ENCODE measurements around the gene DSCAML1.

DSCAML1 gene

DNA sequence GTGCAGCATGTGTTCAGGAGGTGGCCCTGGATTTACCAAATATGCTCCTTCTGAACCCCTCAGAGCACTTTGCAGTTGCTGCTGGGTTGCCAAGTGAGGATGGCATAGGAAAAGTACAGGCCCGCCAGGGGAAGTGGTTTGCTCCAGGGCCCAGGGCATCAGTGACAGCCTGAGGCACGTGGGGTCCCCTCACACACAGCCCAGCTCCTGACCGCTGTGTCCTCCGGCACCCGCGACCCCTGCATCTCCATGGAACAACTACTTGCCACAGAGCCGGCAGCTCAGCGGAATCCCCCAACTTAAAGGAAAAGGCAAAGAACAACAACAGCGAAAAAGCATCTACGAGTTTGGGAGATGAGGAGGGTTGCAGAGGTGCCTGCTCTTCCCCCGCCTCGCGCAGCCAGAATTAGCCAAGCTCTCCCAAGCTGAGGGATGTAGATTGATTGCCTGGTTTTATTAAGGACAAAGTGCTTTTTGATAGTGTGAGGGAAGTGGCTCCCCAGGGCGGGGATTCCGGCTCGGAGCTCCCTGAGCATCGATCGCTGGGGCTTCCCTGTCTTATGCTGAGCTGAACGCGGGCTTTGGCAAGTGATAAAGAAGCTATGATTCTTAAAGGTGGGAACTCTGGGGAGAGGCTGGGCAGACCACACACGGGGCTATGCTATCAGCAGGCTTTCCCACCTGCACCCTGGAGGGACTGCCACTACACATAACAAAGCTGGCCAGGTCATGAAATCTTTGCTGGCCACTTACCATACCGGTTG is 294.8 kb downstream of the DSCAML1 start:
- H3K27me3 ChIP-seq (ENCODE audit: control insufficient read depth, insufficient read depth, low read length): no peaks in the 10 kb centered on the region
- H3K27ac ChIP-seq (ENCODE audit: low read length): no peak overlapping the region
- H3K4me1 ChIP-seq (ENCODE audit: control insufficient read depth, insufficient read depth, low read length): peaks cover 1% of the 10 kb centered on the region
- no peaks in the 10 kb centered on the region for H3K9me3 ChIP-seq (ENCODE audit: control insufficient read depth, insufficient read depth, low read length)
- no peak for DNase-seq (ENCODE audit: low read depth, low spot score)
- H3K36me3 ChIP-seq (ENCODE audit: control insufficient read depth, insufficient read depth, low read length): no peaks in the 10 kb centered on the region
- no peak overlapping the region for H3K4me3 ChIP-seq (ENCODE audit: low read length)
- no CpG with 5 or more reads among the region's 22 CpGs for WGBS (ENCODE audit: insufficient coverage, insufficient read length)

DNA sequence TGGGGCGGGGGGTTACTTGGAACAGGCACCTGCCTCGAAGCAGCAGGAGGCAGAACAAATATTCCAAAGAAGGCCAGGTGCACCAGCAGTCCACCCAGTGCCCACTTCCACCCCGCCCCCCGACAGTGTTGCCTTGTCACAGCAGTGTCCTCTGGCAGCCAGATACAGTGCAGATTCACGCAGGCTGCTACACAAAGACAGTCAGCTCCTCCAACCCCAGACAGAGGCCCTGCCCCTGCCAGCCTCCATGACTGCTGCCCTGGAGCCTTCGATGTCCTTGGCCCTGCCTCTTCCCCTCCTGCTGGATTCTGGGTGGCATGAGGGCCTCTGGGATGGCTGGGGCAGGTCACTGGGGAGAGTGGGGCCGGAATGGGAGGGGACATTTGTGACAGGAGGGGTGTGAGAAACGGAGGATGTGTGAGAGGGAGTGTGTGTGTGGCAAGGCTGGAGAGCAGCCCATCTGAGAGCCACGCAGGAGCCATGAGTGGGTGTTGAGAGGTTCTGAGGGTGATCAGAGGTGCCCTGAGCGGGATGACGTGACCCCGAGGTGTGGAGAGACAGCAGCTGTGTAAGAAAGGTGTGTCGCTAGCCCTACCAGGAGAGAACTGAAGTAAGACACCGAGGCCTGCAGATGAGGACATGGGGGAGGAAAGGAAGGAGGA is 295.6 kb downstream of the DSCAML1 start:
- no CpG with 5 or more reads among the region's 14 CpGs for WGBS (ENCODE audit: insufficient coverage, insufficient read length)
- H3K27ac ChIP-seq (ENCODE audit: low read length): no peak overlapping the region
- H3K4me3 ChIP-seq (ENCODE audit: low read length): no peak overlapping the region
- no peak for DNase-seq (ENCODE audit: low read depth, low spot score)
- H3K36me3 ChIP-seq (ENCODE audit: control insufficient read depth, insufficient read depth, low read length): no peaks in the 10 kb centered on the region
- no peaks in the 10 kb centered on the region for H3K27me3 ChIP-seq (ENCODE audit: control insufficient read depth, insufficient read depth, low read length)
- no peaks in the 10 kb centered on the region for H3K9me3 ChIP-seq (ENCODE audit: control insufficient read depth, insufficient read depth, low read length)
- H3K4me1 ChIP-seq (ENCODE audit: control insufficient read depth, insufficient read depth, low read length): peaks cover 1% of the 10 kb centered on the region

DNA sequence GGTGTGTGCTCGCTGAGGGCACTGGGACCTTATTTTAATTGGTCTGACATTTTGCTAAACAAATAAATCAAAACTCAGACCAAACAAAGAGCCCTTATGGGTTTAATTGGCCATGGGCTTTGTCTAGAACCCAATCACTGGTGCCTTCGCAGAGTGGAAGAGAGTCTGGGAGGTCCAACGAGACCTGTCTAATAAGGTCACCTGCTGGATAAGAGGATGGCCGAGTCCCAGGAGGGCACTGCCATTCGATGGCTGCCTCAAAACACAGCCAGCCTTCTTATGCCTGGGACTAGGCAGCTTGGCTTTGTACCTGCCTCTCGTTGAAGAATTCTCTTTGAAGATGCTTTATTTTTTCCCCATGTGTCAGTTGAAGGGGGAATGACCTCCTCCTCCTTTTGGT is 298.2 kb downstream of the DSCAML1 start:
- Histone ChIP-seq H3K9me3 (ENCODE audit: control insufficient read depth, insufficient read depth, low read length) (no peaks in the 10 kb centered on the region), H3K4me1 (ENCODE audit: control insufficient read depth, insufficient read depth, low read length) (peaks cover 1% of the 10 kb centered on the region), H3K27me3 (ENCODE audit: control insufficient read depth, insufficient read depth, low read length) (no peaks in the 10 kb centered on the region), H3K27ac (ENCODE audit: low read length) (no peak overlapping the region), H3K36me3 (ENCODE audit: control insufficient read depth, insufficient read depth, low read length) (no peaks in the 10 kb centered on the region), H3K4me3 (ENCODE audit: low read length) (no peak overlapping the region)
- no CpG with 5 or more reads among the region's 6 CpGs for WGBS (ENCODE audit: insufficient coverage, insufficient read length)
- DNase-seq (ENCODE audit: low read depth, low spot score): no peak

DNA sequence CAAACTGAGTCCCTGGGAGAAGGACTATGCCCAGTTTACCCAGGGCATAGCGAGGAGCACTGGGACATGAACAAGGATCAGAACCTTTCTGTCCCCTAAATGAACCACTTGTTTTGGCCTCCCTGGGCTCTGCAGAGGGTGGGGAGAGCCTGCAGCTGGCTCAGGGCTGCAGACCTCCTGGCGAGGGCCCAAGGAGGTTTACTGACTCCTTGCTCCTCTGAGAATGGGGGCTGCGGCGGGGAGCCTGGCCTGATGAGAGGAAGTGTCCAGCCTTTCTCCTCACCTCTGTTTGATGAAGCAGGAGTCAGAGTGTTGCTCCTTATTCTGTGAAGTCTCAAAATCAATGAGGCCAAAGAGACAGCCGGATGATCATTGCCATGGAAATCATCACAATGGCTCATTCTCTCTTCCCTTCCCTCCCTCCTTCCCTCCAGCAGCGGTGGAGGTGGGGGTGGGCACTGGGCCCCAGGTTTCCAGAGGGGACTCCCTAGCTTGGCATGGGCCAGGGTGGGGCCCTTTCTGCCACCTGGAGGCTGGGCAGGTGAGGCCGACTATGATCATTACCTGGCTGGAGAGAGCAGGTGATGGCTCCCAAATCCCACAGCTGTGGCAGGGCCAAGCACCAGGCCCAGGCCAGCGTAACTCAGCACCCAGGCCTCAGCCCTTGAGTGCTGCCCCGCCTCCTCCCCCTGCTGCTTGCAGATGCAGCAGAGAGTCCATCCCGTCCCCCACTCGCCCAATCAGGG is 299.6 kb downstream of the DSCAML1 start:
- DNase-seq (ENCODE audit: low read depth, low spot score): no peak
- no CpG with 5 or more reads among the region's 11 CpGs for WGBS (ENCODE audit: insufficient coverage, insufficient read length)
- no peak overlapping the region for H3K4me3 ChIP-seq (ENCODE audit: low read length)
- no peaks in the 10 kb centered on the region for H3K9me3 ChIP-seq (ENCODE audit: control insufficient read depth, insufficient read depth, low read length)
- H3K27ac ChIP-seq (ENCODE audit: low read length): no peak overlapping the region
- peaks cover 3% of the 10 kb centered on the region for H3K4me1 ChIP-seq (ENCODE audit: control insufficient read depth, insufficient read depth, low read length)
- H3K36me3 ChIP-seq (ENCODE audit: control insufficient read depth, insufficient read depth, low read length): no peaks in the 10 kb centered on the region
- H3K27me3 ChIP-seq (ENCODE audit: control insufficient read depth, insufficient read depth, low read length): no peaks in the 10 kb centered on the region

DNA sequence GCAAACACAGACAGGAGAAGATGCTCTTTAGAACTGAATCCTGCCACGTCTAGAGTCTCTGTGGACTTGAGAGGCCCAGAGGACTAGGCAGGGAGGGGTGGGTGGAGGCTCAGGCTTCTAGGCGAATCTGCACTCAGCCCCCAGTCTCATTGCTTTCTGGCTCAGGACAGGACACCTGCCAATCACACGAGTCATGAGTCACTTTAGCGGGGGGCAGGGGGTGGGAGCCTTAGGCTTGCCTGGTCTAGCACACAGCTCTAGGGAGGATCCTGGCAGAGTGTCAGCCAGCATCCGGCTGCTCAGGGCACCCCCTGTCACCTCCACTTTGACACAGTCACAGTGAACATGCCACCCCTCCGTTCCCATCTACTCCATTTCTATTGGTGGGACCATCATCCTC is 301.7 kb downstream of the DSCAML1 start:
- Histone ChIP-seq H3K4me3 (ENCODE audit: low read length) (no peak overlapping the region), H3K4me1 (ENCODE audit: control insufficient read depth, insufficient read depth, low read length) (peaks cover 2% of the 10 kb centered on the region), H3K36me3 (ENCODE audit: control insufficient read depth, insufficient read depth, low read length) (no peaks in the 10 kb centered on the region), H3K27me3 (ENCODE audit: control insufficient read depth, insufficient read depth, low read length) (no peaks in the 10 kb centered on the region), H3K27ac (ENCODE audit: low read length) (no peak overlapping the region), H3K9me3 (ENCODE audit: control insufficient read depth, insufficient read depth, low read length) (no peaks in the 10 kb centered on the region)
- DNase-seq (ENCODE audit: low read depth, low spot score): no peak
- WGBS (ENCODE audit: insufficient coverage, insufficient read length): no CpG with 5 or more reads among the region's 6 CpGs

DNA sequence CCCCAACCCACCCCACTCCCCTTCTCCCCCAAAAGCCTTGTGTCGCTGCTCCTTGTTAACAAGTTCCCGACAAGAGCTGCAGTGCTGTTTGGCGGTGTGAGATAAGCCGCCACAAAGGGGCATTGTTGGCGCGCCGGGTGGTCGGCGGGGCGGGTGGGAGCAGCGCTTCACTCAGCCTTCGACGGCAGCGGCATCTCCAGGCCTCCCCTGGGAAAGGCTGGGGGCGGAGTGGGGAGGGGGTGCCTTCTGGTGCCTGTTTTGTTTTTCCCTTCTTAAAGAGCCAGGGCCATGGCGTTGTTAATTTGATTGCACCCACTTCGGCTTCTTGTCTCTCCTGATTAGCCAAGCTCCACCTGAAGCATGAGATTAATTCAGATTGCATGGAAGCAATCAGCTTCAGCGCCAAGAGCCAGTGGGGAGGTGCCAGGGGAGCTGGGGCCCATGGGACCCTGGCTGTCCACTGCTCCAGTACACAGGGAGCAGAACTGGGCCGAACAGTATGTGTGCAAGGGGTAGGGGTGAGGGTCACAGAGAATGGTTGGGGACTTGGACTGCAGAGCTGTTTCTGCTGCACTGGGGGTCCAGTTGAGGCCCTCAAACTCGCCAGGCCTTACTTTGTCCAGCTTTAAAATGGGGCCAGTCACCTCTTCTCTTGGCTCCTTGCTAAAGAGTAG is 304.3 kb downstream of the DSCAML1 start:
- Histone ChIP-seq H3K4me1 (ENCODE audit: control insufficient read depth, insufficient read depth, low read length) (peaks cover 2% of the 10 kb centered on the region; the same call in 1 of the 2 replicates), H3K9me3 (ENCODE audit: control insufficient read depth, insufficient read depth, low read length) (no peaks in the 10 kb centered on the region), H3K4me3 (ENCODE audit: low read length) (no peak overlapping the region), H3K27ac (ENCODE audit: low read length) (no peak overlapping the region), H3K27me3 (ENCODE audit: control insufficient read depth, insufficient read depth, low read length) (no peaks in the 10 kb centered on the region), H3K36me3 (ENCODE audit: control insufficient read depth, insufficient read depth, low read length) (no peaks in the 10 kb centered on the region)
- WGBS (ENCODE audit: insufficient coverage, insufficient read length): no CpG with 5 or more reads among the region's 20 CpGs
- DNase-seq (ENCODE audit: low read depth, low spot score): no peak

DNA sequence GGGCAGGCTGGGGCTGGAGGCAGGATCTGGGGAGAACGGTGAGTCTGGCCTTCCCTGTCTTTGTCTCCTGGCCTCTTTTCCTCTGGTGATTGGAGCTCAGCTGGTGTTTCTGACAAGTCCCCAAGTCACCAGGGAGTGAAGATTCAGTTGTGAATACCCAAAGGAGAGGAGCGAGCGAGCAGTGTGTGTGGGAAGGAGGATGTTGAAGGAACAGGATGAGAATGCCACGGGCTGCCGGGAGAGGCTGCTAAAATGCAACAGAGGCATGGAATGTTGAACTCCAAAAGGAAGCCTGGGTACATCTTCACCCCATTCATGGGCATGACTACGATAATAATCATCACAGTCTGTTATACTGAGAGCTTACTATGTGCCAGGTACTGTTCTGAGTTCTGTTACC is 306.1 kb downstream of the DSCAML1 start:
- WGBS (ENCODE audit: insufficient coverage, insufficient read length): no CpG with 5 or more reads among the region's 6 CpGs
- Histone ChIP-seq H3K9me3 (ENCODE audit: control insufficient read depth, insufficient read depth, low read length) (no peaks in the 10 kb centered on the region), H3K4me1 (ENCODE audit: control insufficient read depth, insufficient read depth, low read length) (peaks cover 2% of the 10 kb centered on the region; the same call in 1 of the 2 replicates), H3K27me3 (ENCODE audit: control insufficient read depth, insufficient read depth, low read length) (no peaks in the 10 kb centered on the region), H3K27ac (ENCODE audit: low read length) (no peak overlapping the region), H3K4me3 (ENCODE audit: low read length) (no peak overlapping the region), H3K36me3 (ENCODE audit: control insufficient read depth, insufficient read depth, low read length) (no peaks in the 10 kb centered on the region)
- DNase-seq (ENCODE audit: low read depth, low spot score): no peak

DNA sequence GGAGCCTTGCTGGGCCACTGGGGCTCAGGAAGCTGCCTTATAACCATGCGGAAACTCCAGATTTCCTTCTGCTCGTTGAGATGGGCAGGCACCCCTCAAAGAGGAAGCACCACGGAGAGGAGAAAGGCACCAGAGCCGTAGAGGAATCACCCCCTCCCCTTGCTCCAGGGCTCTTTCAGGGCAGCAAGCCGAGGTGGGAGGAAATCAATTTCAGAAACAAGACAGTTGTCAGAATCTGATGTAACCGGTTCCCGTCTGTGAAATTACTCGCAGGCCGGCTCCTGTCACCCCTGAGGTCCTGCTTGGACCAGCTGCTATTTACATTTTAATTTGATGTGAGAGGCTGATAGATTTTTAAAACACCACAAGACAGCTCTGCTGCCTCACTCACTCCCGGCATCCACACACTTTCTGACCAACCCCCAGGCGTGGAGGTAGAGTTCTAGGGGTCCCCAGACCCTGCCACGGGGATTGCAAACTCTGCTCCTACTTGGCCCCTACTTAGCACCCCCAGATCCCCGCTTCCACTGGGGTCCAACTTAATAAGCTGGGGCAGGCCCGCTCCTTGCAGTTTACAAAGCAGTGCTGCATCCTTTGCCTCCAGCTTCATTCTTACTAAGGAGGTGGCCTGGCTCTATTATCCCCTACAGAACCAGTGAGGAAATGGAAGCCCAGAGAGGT is 306.9 kb downstream of the DSCAML1 start:
- H3K4me3 ChIP-seq (ENCODE audit: low read length): no peak overlapping the region
- no peak overlapping the region for H3K27ac ChIP-seq (ENCODE audit: low read length)
- peaks cover 2% of the 10 kb centered on the region; the same call in 1 of the 2 replicates for H3K4me1 ChIP-seq (ENCODE audit: control insufficient read depth, insufficient read depth, low read length)
- H3K9me3 ChIP-seq (ENCODE audit: control insufficient read depth, insufficient read depth, low read length): no peaks in the 10 kb centered on the region
- no peaks in the 10 kb centered on the region for H3K36me3 ChIP-seq (ENCODE audit: control insufficient read depth, insufficient read depth, low read length)
- H3K27me3 ChIP-seq (ENCODE audit: control insufficient read depth, insufficient read depth, low read length): no peaks in the 10 kb centered on the region
- WGBS (ENCODE audit: insufficient coverage, insufficient read length): no CpG with 5 or more reads among the region's 14 CpGs
- no peak for DNase-seq (ENCODE audit: low read depth, low spot score)

DNA sequence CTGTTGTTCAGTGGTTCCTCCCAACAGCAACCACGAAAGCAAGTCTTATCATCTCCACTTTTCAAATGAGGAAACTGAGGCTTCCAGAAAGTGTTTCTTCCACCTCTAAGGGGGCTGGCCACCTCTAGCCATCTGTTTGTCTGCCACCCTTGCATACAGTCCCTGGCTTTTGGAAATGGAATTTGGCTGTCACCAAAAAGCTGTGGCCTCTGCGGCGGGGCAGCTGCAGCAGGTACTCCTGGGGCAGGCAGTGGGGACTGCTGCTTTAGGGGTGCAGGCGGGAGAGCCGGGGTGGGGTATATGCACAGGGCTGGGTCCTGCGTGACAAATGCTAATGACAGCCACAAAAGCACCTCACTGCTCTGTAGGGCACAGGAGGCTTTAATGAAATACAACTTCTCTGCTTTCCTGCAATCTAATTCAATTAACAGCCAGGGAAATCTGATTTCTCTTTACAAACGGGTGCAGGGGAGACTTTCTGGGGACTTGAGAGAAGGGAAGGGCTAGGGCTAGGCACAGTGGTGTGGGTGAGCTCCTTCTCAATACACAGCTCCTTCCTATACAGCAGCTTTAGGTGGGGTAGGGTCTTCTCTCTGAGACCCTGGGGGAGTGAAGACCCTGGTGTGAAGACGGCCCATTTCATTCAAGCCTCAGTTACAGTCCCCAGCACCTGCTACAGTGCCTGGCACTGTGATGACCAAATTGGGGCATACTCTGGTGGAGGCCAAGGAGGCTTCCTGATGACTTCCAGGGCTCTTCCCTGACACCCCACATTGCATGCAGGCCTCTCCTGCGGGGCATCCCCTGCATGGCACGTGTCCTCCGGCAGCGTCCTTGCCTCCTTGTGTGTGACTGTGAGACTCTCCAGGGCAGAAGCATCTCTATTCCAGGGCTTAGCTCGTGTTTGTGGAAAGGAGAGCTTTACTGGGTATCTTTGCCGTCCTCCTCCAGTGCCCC is 307.7 kb downstream of the DSCAML1 start:
- no peaks in the 10 kb centered on the region for H3K9me3 ChIP-seq (ENCODE audit: control insufficient read depth, insufficient read depth, low read length)
- no CpG with 5 or more reads among the region's 14 CpGs for WGBS (ENCODE audit: insufficient coverage, insufficient read length)
- peaks cover 2% of the 10 kb centered on the region; the same call in 1 of the 2 replicates for H3K4me1 ChIP-seq (ENCODE audit: control insufficient read depth, insufficient read depth, low read length)

More for the DNA sequence above, 307.7 kb downstream of the DSCAML1 start:
- no peaks in the 10 kb centered on the region for H3K36me3 ChIP-seq (ENCODE audit: control insufficient read depth, insufficient read depth, low read length)
- no peak overlapping the region for H3K4me3 ChIP-seq (ENCODE audit: low read length)
- H3K27me3 ChIP-seq (ENCODE audit: control insufficient read depth, insufficient read depth, low read length): no peaks in the 10 kb centered on the region
- DNase-seq (ENCODE audit: low read depth, low spot score): no peak
- H3K27ac ChIP-seq (ENCODE audit: low read length): no peak overlapping the region

Measured in iPS DF 6.9 (cell line).